NCI-H1092 treated with DMSO at 0.1 percent for 48 hours (cell line): Measurements from ENCODE around the gene MFAP3.

Source experiments
- DNase-seq: peaks from one replicate; lab custom pipeline; 2025; lab: John Stamatoyannopoulos, UW

MFAP3 gene

DNA sequence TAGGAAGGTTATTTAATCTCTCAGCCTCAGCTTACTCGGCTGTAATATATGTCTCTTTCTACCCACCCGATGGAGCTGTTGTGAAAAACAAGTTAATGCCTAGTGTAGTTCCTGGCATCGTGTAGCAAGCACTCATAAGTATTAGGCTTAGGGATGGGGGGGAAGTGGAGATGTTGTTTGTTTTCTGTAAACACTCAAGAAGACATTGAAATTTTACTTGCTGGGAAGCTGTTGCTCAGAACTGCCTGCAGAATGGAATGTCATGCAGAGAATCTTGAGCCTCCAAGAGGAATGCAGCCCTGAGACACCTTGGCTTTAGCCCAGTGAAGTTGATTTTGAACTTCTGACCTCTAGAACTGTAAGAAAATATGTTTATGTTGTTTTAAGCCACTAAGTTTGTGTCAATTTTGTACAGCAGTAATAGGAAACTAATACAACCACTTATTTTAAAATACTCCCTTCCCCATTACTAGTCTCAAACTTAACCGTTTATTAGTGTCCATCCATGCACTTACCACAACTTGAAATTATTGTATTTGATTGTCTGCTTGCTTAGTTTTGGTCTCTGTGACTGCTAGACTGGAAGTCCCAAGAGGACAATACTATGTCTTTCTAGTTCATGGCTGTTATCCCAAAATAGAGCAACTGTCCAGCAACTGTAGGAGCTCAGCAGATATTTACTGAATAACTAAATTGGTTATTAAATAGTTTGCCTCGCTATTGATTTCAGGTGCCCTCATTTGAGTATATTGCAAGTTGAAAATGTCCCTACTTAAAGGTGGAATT, 53.8 kb downstream of the MFAP3 start:
- DNase-seq, result no peak

DNA sequence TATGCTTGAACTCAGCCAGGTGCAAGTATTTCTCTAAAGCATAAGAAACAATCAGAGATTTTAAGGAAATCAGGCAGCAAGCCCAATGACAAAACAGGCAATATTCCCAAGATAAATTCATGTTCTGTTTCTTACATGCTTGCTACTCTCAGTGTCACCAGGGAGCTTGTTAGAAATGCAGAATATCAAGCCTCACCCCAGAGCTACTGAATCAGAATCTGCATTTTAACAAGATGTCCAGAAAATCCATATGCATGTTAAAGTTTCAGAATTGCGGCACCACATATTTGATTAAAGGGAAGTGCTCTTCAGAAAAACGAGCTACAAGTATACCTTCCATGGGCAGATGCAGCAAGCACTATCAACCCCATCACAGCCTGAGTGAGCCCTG, 54.4 kb downstream of the MFAP3 start:
- no peak for DNase-seq

DNA sequence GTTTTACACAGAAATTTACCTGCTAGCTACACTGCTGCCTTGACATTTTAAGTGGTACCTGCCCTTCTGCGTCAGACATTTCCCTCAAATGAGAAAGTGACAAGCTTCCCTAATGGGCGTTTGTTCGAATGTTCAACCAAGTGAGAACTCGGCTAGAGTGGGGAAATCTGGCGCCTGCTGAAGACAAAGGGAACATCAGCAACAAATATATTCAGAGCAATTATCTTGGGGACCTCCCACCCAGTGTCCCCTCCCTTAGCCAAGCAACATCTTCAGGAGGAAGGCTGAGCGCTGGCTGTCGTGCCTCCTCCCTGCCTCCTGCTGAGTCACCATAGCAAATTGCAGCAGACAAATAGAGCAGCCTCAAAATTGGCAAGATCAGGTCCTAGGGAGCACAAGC, 57.1 kb downstream of the MFAP3 start:
- DNase-seq, result no peak

DNA sequence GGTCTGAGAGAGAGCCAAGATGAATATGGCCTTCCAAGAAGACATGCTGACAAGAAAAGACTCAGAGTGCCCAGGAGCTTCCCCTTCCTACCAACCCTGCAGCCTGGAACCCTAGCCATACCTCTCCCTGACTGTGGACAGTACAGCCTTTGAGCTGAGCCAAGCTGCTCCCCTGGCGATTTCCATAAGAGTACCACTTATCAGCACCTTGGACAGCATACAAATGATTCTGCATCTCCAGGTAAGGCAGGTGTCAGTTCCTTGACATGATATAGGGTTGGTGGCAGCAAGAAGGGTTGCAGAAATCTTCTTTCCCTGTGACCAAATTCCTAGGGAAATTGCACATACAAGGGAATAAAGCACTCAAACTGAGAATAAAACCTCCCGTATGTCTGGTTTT, 58.3 kb downstream of the MFAP3 start:
- DNase-seq, result no peak

DNA sequence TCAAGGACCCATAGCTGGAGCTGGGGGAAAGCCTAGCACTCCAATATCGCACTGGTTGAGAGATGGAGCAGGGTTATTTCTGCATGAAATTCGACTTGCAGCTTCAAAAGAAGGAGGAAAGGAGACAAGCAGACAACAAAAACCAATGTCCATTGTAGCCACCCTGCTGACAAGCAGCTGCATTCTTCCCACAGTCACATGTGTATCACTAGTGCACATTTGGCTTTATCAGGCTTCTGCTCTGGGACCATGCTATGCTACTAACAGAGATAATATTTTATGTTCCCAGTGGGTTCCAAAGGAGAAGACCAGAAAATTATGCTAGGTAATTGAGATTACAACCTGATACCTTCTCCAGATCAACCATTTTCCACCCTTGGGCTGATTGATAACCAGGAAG, 59.7 kb downstream of the MFAP3 start:
- DNase-seq, result no peak

DNA sequence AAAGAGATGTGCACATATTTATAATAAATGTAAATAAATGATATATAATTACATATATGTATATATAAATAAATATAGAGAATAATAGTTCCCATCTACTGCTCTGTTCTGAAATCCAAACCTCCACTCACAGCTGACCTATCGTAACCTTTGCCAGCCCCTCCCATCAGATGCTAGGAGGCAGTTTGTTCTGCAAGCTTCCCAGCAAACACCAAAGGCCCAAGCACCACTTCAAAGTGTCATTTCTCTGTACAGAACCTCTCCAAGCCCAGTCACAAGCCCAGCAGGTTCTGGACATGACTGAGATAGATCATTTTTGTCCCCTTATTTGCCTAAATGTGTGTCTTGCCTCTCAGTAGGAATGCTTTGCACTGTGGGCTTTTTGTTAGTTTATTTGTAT, 62.4 kb downstream of the MFAP3 start:
- no peak for DNase-seq

DNA sequence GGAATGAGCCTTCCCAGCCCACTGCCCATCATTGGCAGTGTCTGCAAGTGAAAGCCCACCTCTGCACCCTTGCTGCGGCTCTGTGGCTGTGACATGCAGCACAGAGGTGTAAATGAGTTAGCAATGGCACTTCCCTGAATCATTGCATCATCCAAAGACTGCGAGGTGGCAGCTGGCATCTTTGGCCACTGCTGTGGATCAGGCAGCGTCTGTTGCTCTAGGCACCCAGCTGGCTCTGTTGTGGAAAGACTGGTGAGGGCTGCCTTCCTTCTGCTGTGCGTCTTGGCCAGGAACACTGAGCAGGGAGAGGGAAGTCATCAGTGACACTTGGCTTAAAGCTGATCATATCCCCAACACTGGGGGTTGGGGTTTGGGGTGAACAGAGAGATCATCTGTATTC, 64.5 kb downstream of the MFAP3 start:
- DNase-seq, result no peak
